Transverse colon (tissue), 4 donors: ENCODE measurements around the gene KCND2. TPM values are rescaled to one million over a fixed set of nuclear protein-coding genes. Genes with fewer than 3 reads are reported as not detected.

Experiments used
- DNase-seq: peaks from one replicate; pipeline ENCODE4 v3.0.0-alpha.2; 2019
- H3K27ac ChIP-seq, 4 donors: fragments of 200-600 bp; sonication (generic); 2 replicates each; pipeline ENCODE4 v1.5.1; 2016 to 2018; ENCODE audit warnings: inconsistent platforms in 4 of 4
- H3K27me3 ChIP-seq: fragments of 200-600 bp; sonication (generic); 2 replicates; pipeline ENCODE4 v1.5.1; 2017; ENCODE audit warnings: inconsistent platforms
- H3K36me3 ChIP-seq, 4 donors: fragments of 200-600 bp; sonication (generic); 2 replicates each; pipeline ENCODE4 v1.5.1; 2017 to 2019; ENCODE audit warnings: inconsistent platforms in 4 of 4
- H3K4me1 ChIP-seq, 4 donors: fragments of 200-600 bp; sonication (generic); 2 replicates each; pipeline ENCODE4 v1.5.1; 2017 to 2020; ENCODE audit warnings: inconsistent platforms in 4 of 4
- H3K4me3 ChIP-seq, 4 donors: fragments of 200-600 bp; sonication (generic); 1 replicate in 1 of 4; 2 replicates in 3 of 4; pipeline versions ENCODE4 v1.5.1 to v1.6.1; 2017 to 2019; ENCODE audit warnings: inconsistent platforms in 4 of 4
- H3K9me3 ChIP-seq, 2 donors: fragments of 200-600 bp; sonication (generic); 2 replicates each; pipeline ENCODE4 v1.5.1; 2017 to 2019; ENCODE audit warnings: inconsistent platforms in 2 of 2
- CTCF ChIP-seq, 5 experiments: fragments of 200-600 bp in 3 of 5; fragments of 450-650 bp in 2 of 5; sonication (generic) in 3 of 5; IDR thresholded peaks; 1 replicate in 2 of 5; 2 replicates in 3 of 5; pipeline ENCODE4 v1.5.1; 2016 to 2017; ENCODE audit warnings: antibody characterized with exemption in 5 of 5, inconsistent platforms in 3 of 5, mild to moderate bottlenecking in 2 of 5, moderate library complexity in 1 of 5
- EP300 ChIP-seq: sonication (generic); formaldehyde crosslinking; IDR thresholded peaks from one replicate; pipeline ENCODE4 v1.6.1; 2017; ENCODE audit warnings: antibody characterized with exemption, low read depth
- POLR2A ChIP-seq: fragments of 450-650 bp; IDR thresholded peaks from one replicate; pipeline ENCODE4 v1.6.1; 2016; ENCODE audit warnings: antibody characterized with exemption, mild to moderate bottlenecking, moderate library complexity
- POLR2AphosphoS5 ChIP-seq, 3 donors: sonication (generic); formaldehyde crosslinking; IDR thresholded peaks; one replicate each; pipeline ENCODE4 v1.6.1; 2016; ENCODE audit warnings: antibody characterized with exemption in 3 of 3
- WGBS, 2 donors: methylation state at CpG; one replicate each; pipeline ENCODE4 v1.1.5; 2018; ENCODE audit warnings: low coverage in 1 of 2; 5-methylcytosine and 5-hydroxymethylcytosine counted together
- in situ Hi-C, 4 donors: fragments of 200-750 bp; cut with MboI; loops; one replicate each; pipeline versions ENCODE4 v1.15.0 to v1.15.1; 2017; ENCODE audit warnings: low sequenced_read_pairs in 3 of 4, low pct_ligation_motif_present in 1 of 4, low pct_unique_long_range_greater_than_20kb in 1 of 4
- intact Hi-C: fragments of 100-400 bp; cut with DNase I; formaldehyde crosslinking; loops from one replicate; pipeline ENCODE4 v1.15.1; 2023; ENCODE audit warnings: low total_unique reads
- total RNA-seq, 4 donors: library from RNA; depleted of rRNA; stranded (reverse); fragments of >200 nt; gene quantifications; one replicate each; pipeline ENCODE4 v1.1.0, GENCODE V29; 2016

The KCND2 gene
- total RNA-seq, 4 donors from 2014 or later: 0.14 to 1.00 (median 0.32) TPM; not detected in 1

GRCh38 chr7:120645966-120646365 lies 373.0 kb downstream of the KCND2 start:
- in situ Hi-C loops (no loop called here), intact Hi-C loops (no loop called here)
- Histone ChIP-seq H3K27me3 (no peaks in the 10 kb centered on the region), H3K9me3 (no peaks in the 10 kb centered on the region), H3K36me3 (no peaks in the 10 kb centered on the region), H3K27ac (no peak overlapping the region), H3K4me1 (no peaks in the 10 kb centered on the region), H3K4me3 (no peak overlapping the region)
- no peak for TF ChIP-seq CTCF (IDR thresholded peaks at IDR 0.05)
- no peak for TF ChIP-seq POLR2AphosphoS5 (IDR thresholded peaks at IDR 0.05)
- TF ChIP-seq EP300: no peak
- no peak for TF ChIP-seq POLR2A
- 63 to 80% methylated on average over 1 of the region's 1 CpG for WGBS, 2 donors
- DNase-seq: no peak

- no peak for TF ChIP-seq POLR2A
- TF ChIP-seq CTCF (IDR thresholded peaks at IDR 0.05): no peak
- no peak for TF ChIP-seq EP300
- TF ChIP-seq POLR2AphosphoS5 (IDR thresholded peaks at IDR 0.05): no peak
Measured at GRCh38 chr7:120654241-120654640, 381.3 kb downstream of the KCND2 start.

GRCh38 chr7:120658516-120658915 lies 385.5 kb downstream of the KCND2 start:
- no peak for TF ChIP-seq EP300
- TF ChIP-seq CTCF (IDR thresholded peaks at IDR 0.05): no peak
- no peak for TF ChIP-seq POLR2A
- TF ChIP-seq POLR2AphosphoS5 (IDR thresholded peaks at IDR 0.05): no peak
- no peak overlapping the region for H3K4me3 ChIP-seq
- DNase-seq: no peak
- no peak overlapping the region for H3K27ac ChIP-seq
- no peaks in the 10 kb centered on the region for H3K4me1 ChIP-seq
- no peaks in the 10 kb centered on the region for H3K36me3 ChIP-seq
- intact Hi-C loops (no loop called here), in situ Hi-C loops (no loop called here)
- no peaks in the 10 kb centered on the region for H3K27me3 ChIP-seq
- WGBS, 2 donors: 85% methylated on average over 2 of the region's 2 CpGs; no CpG with 5 or more reads in 1 of the 2 donors
- no peaks in the 10 kb centered on the region for H3K9me3 ChIP-seq

More at GRCh38 chr7:120654241-120654640, 381.3 kb downstream of the KCND2 start:
- H3K27ac ChIP-seq: no peak overlapping the region
- DNase-seq: no peak
- H3K4me3 ChIP-seq: no peak overlapping the region
- in situ Hi-C loops (no loop called here), intact Hi-C loops (no loop called here)
- H3K4me1 ChIP-seq: no peaks in the 10 kb centered on the region
- no peaks in the 10 kb centered on the region for H3K36me3 ChIP-seq
- no peaks in the 10 kb centered on the region for H3K9me3 ChIP-seq
- no peaks in the 10 kb centered on the region for H3K27me3 ChIP-seq

- H3K4me3 ChIP-seq: no peak overlapping the region
- no peaks in the 10 kb centered on the region for H3K27me3 ChIP-seq
- in situ Hi-C loops: no loop called here
- no peak for TF ChIP-seq CTCF (IDR thresholded peaks at IDR 0.05)
- DNase-seq: no peak
- intact Hi-C loops: no loop called here
- H3K36me3 ChIP-seq: no peaks in the 10 kb centered on the region
- no peaks in the 10 kb centered on the region for H3K4me1 ChIP-seq
- H3K9me3 ChIP-seq: no peaks in the 10 kb centered on the region
- no peak overlapping the region for H3K27ac ChIP-seq
Measured at GRCh38 chr7:120662291-120662690, 389.3 kb downstream of the KCND2 start.
